Measurements from ENCODE around the gene RPL9.
"Not testable (repeated sequence)": the region's sequence is repeated elsewhere in the genome, so short reads cannot be mapped to it uniquely, and the experiment has no call there.

RPL9 gene

GRCh38 chr4:39458505-39459300, at the start of gene RPL9, which contains the start of gene LIAS:
TSS of gene RPL9 (minus strand) at chr4:39458922. CDS start at chr4:39458439, 483 bp downstream.
TSS of gene LIAS (plus strand) at chr4:39459056. CDS start at chr4:39459118, 62 bp downstream.
- peak within 1 kb of the TSS; percentile 98 for H3K4me3 ChIP-seq (replicated peaks; ENCODE audit: low read depth, low read length)
- peak; percentile 99 for DNase-seq (ENCODE audit: extremely low read depth, low read depth)
- no peak for TF ChIP-seq CTCF (IDR thresholded peaks at IDR 0.05; ENCODE audit: low read depth, low read length, missing control alignments)

- no peak for TF ChIP-seq CTCF (IDR thresholded peaks at IDR 0.05; ENCODE audit: low read depth, low read length, missing control alignments)
- H3K4me3 ChIP-seq (replicated peaks; ENCODE audit: low read depth, low read length): no peak overlapping the region
- no peak for DNase-seq (ENCODE audit: extremely low read depth, low read depth)
These were observed 46.9 kb upstream of the RPL9 start for GRCh38 chr4:39505581-39505980.

GRCh38 chr4:39504538-39504937, 45.8 kb upstream of the RPL9 start:
- no peak overlapping the region for H3K4me3 ChIP-seq (replicated peaks; ENCODE audit: low read depth, low read length)
- DNase-seq (ENCODE audit: extremely low read depth, low read depth): no peak
- TF ChIP-seq CTCF (IDR thresholded peaks at IDR 0.05; ENCODE audit: low read depth, low read length, missing control alignments): no peak

- DNase-seq (ENCODE audit: extremely low read depth, low read depth); H3K4me3 ChIP-seq (replicated peaks; ENCODE audit: low read depth, low read length): not testable (repeated sequence)
These were observed 43.9 kb upstream of the RPL9 start for GRCh38 chr4:39502664-39503035.

GRCh38 chr4:39502019-39502663, 43.4 kb upstream of the RPL9 start:
- no peak for DNase-seq (ENCODE audit: extremely low read depth, low read depth)
- H3K4me3 ChIP-seq (replicated peaks; ENCODE audit: low read depth, low read length): no peak overlapping the region
- no peak for TF ChIP-seq CTCF (IDR thresholded peaks at IDR 0.05; ENCODE audit: low read depth, low read length, missing control alignments)

- no peak for DNase-seq (ENCODE audit: extremely low read depth, low read depth)
- no peak for TF ChIP-seq CTCF (IDR thresholded peaks at IDR 0.05; ENCODE audit: low read depth, low read length, missing control alignments)
- no peak overlapping the region for H3K4me3 ChIP-seq (replicated peaks; ENCODE audit: low read depth, low read length)
These were observed 40.0 kb upstream of the RPL9 start for GRCh38 chr4:39498727-39499020.

- DNase-seq (ENCODE audit: extremely low read depth, low read depth): no peak
- no peak overlapping the region for H3K4me3 ChIP-seq (replicated peaks; ENCODE audit: low read depth, low read length)
- no peak for TF ChIP-seq CTCF (IDR thresholded peaks at IDR 0.05; ENCODE audit: low read depth, low read length, missing control alignments)
These were observed 39.4 kb upstream of the RPL9 start for GRCh38 chr4:39497909-39498726.
